Activated B cell treated with CpG ODN at 0.5 μM for 24 hours (primary cell): ENCODE measurements around the gene DAPK2. TPM values are rescaled to one million over a fixed set of nuclear protein-coding genes. Genes with fewer than 3 reads are reported as not detected.

ENCODE experiments used
- ATAC-seq: fragments of 200-7000 bp; cut with Tn5 transposase; one replicate; pipeline ENCODE4 v1.10.0; 2021; ENCODE audit warnings: low read depth, mild to moderate bottlenecking, moderate library complexity
- CTCF ChIA-PET: fragments of 350-600 bp; sonication (Branson Sonifier 250); formaldehyde crosslinking; loops from one replicate; lab custom pipeline; 2021; ENCODE audit warnings: antibody characterized with exemption; lab: Charles Lee
- POLR2A ChIA-PET: fragments of 350-600 bp; sonication (Branson Sonifier 250); formaldehyde crosslinking; loops from one replicate; lab custom pipeline; 2021; ENCODE audit warnings: antibody characterized with exemption; lab: Charles Lee
- DNase-seq: peaks from one replicate; pipeline ENCODE4 v3.0.0; 2022
- H3K27ac Mint-ChIP-seq: one replicate; pipeline ENCODE4 v1.8.0; 2020; ENCODE audit warnings: mixed read lengths
- H3K27me3 Mint-ChIP-seq: one replicate; pipeline ENCODE4 v1.8.0; 2021; ENCODE audit warnings: mixed read lengths
- H3K36me3 Mint-ChIP-seq: one replicate; pipeline ENCODE4 v1.8.0; 2021; ENCODE audit warnings: low read depth, mixed read lengths
- H3K4me1 Mint-ChIP-seq: one replicate; pipeline ENCODE4 v1.8.0; 2021; ENCODE audit warnings: mixed read lengths
- H3K4me3 Mint-ChIP-seq: one replicate; pipeline ENCODE4 v1.8.0; 2020; ENCODE audit warnings: mild to moderate bottlenecking, mixed read lengths
- H3K9me3 Mint-ChIP-seq: one replicate; pipeline ENCODE4 v1.8.0; 2020; ENCODE audit warnings: mixed read lengths
- intact Hi-C: fragments of 100-400 bp; cut with micrococcal nuclease; formaldehyde crosslinking; loops from one replicate; pipeline ENCODE4 v1.15.1; 2024
- total RNA-seq: library from RNA; stranded (reverse); gene quantifications from 2 replicates; pipeline ENCODE4 v1.2.3, GENCODE V29; 2022
- TF ChIP-seq, protein P1 (sequence below): fragments of 200-600 bp; IDR thresholded peaks from one replicate; pipeline ENCODE4 v1.8.0; 2022; ENCODE audit warnings: antibody characterized with exemption, mild to moderate bottlenecking

Gene DAPK2
- total RNA-seq, 1 donor from 2014 or later, result 4.3 TPM

DNA sequence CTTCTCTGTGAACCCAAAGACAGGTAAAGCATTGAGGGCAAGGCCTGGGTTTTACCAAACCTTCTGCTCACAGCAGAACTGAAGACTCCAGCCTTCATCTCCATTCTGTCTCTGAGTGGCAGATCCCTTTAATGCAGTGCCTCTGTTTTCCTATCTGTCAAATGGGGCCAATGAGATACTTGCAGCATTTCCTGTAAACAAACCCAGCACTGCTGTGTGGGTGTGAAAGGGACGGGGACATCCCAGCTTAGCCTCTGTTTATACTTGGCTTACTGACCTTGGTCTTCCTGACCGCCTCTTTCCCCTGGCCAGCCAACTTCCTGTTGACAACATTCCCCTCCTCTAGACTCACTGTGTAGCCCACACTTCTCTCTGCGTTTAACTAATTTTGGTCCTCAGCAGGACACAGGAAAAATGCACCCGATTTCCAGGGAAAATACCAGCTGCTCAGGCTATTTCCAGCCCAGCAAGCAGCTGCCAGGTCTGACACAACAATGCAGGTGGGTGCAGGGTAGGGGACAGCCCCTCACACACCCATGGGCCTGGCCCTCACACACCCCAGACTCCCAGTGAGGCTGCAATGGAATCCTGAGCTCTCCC is 106.7 kb downstream of the DAPK2 start:
- DNase-seq (no peak), ATAC-seq (no peak)
- no peaks in the 10 kb centered on the region for H3K36me3 Mint-ChIP-seq
- peaks cover 34% of the 10 kb centered on the region for H3K4me1 Mint-ChIP-seq
- CTCF ChIA-PET, result interaction anchor here (1.0 to 1.6 kb wide), 2 partner anchors 107 to 187 kb away, joined by 3 to 4 read pairs; partner anchors contain the start of gene DAPK2
- no peaks in the 10 kb centered on the region for H3K27me3 Mint-ChIP-seq
- no peak overlapping the region for H3K4me3 Mint-ChIP-seq
- peak overlapping the region; percentile 46 for H3K27ac Mint-ChIP-seq
- H3K9me3 Mint-ChIP-seq, result no peaks in the 10 kb centered on the region
- TF ChIP-seq, protein P1, sequence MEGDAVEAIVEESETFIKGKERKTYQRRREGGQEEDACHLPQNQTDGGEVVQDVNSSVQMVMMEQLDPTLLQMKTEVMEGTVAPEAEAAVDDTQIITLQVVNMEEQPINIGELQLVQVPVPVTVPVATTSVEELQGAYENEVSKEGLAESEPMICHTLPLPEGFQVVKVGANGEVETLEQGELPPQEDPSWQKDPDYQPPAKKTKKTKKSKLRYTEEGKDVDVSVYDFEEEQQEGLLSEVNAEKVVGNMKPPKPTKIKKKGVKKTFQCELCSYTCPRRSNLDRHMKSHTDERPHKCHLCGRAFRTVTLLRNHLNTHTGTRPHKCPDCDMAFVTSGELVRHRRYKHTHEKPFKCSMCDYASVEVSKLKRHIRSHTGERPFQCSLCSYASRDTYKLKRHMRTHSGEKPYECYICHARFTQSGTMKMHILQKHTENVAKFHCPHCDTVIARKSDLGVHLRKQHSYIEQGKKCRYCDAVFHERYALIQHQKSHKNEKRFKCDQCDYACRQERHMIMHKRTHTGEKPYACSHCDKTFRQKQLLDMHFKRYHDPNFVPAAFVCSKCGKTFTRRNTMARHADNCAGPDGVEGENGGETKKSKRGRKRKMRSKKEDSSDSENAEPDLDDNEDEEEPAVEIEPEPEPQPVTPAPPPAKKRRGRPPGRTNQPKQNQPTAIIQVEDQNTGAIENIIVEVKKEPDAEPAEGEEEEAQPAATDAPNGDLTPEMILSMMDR, result no peak
- intact Hi-C loops, result no loop called here
- POLR2A ChIA-PET, result no interaction called here

DNA sequence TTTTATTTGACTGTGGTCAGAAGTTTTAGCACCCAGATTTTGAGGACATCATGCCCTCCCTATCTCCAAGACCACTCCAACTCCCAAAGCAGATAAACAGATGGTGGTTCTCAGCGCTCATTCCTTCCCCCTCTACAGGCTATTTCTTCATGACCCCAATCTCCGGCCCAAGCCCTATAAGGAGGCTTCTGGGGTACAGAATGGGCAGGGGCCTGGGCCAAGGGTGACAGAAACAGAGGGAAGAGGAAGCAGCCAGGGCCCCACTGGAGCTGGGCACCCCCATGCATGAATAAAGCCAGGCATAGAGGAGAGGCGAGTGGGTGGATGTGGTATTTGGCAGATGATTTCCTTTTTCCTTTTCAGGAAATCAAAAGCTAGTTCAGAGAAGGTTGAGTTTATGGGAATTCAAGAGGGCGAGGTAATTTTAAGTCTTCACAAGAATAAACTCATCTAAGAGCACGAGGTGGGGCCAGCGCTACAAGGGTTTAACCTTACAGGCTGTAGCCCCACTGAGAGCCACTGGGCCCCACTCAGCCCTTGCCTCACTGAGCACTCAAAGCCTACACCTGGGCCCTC is 107.7 kb downstream of the DAPK2 start:
- peak overlapping the region; percentile 50 for H3K27ac Mint-ChIP-seq
- H3K9me3 Mint-ChIP-seq, result no peaks in the 10 kb centered on the region
- H3K4me3 Mint-ChIP-seq, result no peak overlapping the region
- H3K36me3 Mint-ChIP-seq, result no peaks in the 10 kb centered on the region
- ChIA-PET CTCF (interaction anchor here (1.0 kb wide), 1 partner anchor 108 kb away, joined by 3 read pairs; the partner anchor contains the start of gene DAPK2), POLR2A (no interaction called here)
- no peaks in the 10 kb centered on the region for H3K27me3 Mint-ChIP-seq
- TF ChIP-seq, protein P1, result no peak
- intact Hi-C loops, result no loop called here
- no peak for DNase-seq
- peaks cover 33% of the 10 kb centered on the region for H3K4me1 Mint-ChIP-seq
- no peak for ATAC-seq

DNA sequence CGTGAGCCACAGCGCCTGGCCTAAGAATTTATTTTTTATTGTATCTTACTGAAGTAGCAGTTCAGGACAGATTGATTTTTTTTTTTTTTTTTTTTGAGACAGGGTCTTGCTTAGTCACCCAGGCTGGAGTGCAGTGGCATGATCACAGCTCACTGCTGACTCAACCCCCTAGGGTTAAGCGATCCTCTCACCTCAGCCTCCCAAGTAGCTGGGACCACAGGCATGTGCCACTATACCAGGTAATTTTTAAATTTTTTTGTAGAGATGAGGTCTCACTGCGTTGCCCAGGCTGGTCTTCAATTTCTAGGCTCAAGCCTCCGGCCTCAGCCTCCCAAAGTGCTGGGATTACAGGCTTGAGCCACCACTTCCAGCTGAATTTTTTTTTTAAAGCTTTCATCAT is 112.8 kb downstream of the DAPK2 start:
- intact Hi-C loops, result no loop called here
- no peak for ATAC-seq
- peaks cover 4% of the 10 kb centered on the region for H3K4me1 Mint-ChIP-seq
- CTCF ChIA-PET, result no interaction called here
- no peak overlapping the region for H3K4me3 Mint-ChIP-seq
- POLR2A ChIA-PET, result interaction anchor here (0.7 kb wide), 1 partner anchor 230 kb away, joined by 4 read pairs; no protein-coding TSS in a partner anchor
- no peaks in the 10 kb centered on the region for H3K27me3 Mint-ChIP-seq
- DNase-seq, result no peak
- TF ChIP-seq, protein P1, result no peak
- no peaks in the 10 kb centered on the region for H3K9me3 Mint-ChIP-seq
- H3K27ac Mint-ChIP-seq, result no peak overlapping the region
- H3K36me3 Mint-ChIP-seq, result no peaks in the 10 kb centered on the region

DNA sequence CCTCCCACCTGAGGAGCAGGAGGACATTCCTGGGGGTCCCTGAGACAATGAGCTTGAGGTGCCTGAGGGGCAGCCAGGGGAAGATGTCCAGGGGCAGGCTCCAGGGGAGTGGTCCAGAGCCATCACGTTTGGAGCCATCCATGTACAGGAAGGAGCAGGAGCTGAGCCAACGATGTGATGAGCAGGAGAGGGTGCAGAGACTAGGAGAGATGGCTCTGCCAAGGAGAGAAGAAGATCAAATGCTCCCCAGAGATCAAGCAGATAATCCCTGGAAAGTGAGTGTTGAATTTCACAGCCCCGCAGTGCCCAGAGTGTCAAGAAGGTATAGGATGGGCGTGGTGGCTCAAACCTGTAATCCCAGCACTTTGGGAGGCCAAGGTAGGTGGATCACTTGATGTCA is 114.7 kb downstream of the DAPK2 start:
- CTCF ChIA-PET, result no interaction called here
- no peak overlapping the region for H3K27ac Mint-ChIP-seq
- POLR2A ChIA-PET, result no interaction called here
- no peak overlapping the region for H3K4me3 Mint-ChIP-seq
- no peak for ATAC-seq
- H3K36me3 Mint-ChIP-seq, result no peaks in the 10 kb centered on the region
- TF ChIP-seq, protein P1, result no peak
- H3K4me1 Mint-ChIP-seq, result no peaks in the 10 kb centered on the region
- no peaks in the 10 kb centered on the region for H3K27me3 Mint-ChIP-seq
- intact Hi-C loops, result no loop called here
- no peak for DNase-seq
- no peaks in the 10 kb centered on the region for H3K9me3 Mint-ChIP-seq

DNA sequence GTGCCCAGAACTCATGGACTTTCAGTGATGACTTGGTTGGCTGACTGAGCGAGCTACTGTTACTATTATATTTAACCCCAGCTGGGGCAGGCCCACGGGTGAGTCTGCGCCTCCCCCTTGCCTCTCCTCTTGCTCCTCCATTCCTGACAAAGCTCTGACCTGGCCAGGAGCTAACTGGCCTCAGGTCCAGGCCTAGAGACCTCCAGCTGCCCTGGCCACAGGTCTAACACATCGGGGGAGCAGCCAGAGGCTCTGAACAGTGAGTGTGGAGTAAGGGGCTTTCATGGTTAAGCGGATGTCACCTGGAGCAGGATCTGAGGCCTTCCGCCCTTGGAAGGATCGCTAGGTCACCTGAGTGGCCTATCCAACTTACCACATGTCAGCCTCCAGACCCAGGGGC is 116.3 kb downstream of the DAPK2 start:
- H3K9me3 Mint-ChIP-seq, result no peaks in the 10 kb centered on the region
- H3K4me1 Mint-ChIP-seq, result no peaks in the 10 kb centered on the region
- no peaks in the 10 kb centered on the region for H3K36me3 Mint-ChIP-seq
- ATAC-seq (no peak), DNase-seq (no peak)
- H3K27me3 Mint-ChIP-seq, result no peaks in the 10 kb centered on the region
- TF ChIP-seq, protein P1, result no peak
- intact Hi-C loops, result no loop called here
- no peak overlapping the region for H3K27ac Mint-ChIP-seq
- ChIA-PET POLR2A (no interaction called here), CTCF (interaction anchor here (0.6 kb wide), 1 partner anchor 11 kb away, joined by 3 read pairs; no protein-coding TSS in a partner anchor)
- no peak overlapping the region for H3K4me3 Mint-ChIP-seq
